HepG2 (cell line): ENCODE measurements around the gene FRK. TPM values are rescaled to one million over a fixed set of nuclear protein-coding genes. Genes with fewer than 3 reads are reported as not detected.

Experiments used
- ATAC-seq: fragments of 200-7000 bp; cut with Tn5 transposase; 3 replicates; pipeline ENCODE4 v1.9.1; 2020; ENCODE audit warnings: mild to moderate bottlenecking, moderate library complexity
- BruUV-seq: library from RNA; stranded (reverse); fragments of 400-500 nt; replicated peaks from 2 replicates; lab custom pipeline; 2021; lab: Mats Ljungman, UMichigan
- CTCF ChIA-PET: fragments of 300-600 bp; formaldehyde crosslinking; extraction: SDS; loops from one replicate; lab custom pipeline; 2021; ENCODE audit warnings: low total read pairs, inconsistent platforms, low intra/inter-chr PET ratio; lab: Yijun Ruan, JAX
- POLR2A ChIA-PET: fragments of 350-600 bp; sonication (Branson Sonifier 250); formaldehyde crosslinking; loops from one replicate; lab custom pipeline; 2020; ENCODE audit warnings: antibody characterized with exemption, inconsistent platforms; lab: Yijun Ruan, JAX
- DNase-seq: peaks from one replicate; pipeline ENCODE4 v3.0.0-alpha.2; 2015; ENCODE audit warnings: low spot score
- FAIRE-seq: peaks from 3 replicates; lab custom pipeline; 2011; peaks lifted over from hg19 to GRCh38; lab: Jason Lieb, UNC
- H2AFZ ChIP-seq: one replicate; pipeline ENCODE4 v1.6.1; 2011; ENCODE audit warnings: low read length, inconsistent platforms
- H3K27ac ChIP-seq: fragments of 300-600 bp; 3 replicates; pipeline ENCODE4 v1.8.0; 2011; ENCODE audit warnings: mixed run types, mild to moderate bottlenecking, mixed read lengths, low read length, inconsistent platforms; ENCODE audit not compliant: insufficient read depth; ENCODE audit errors: extremely low read length
- H3K27me3 ChIP-seq, 2 experiments: fragments of 200-600 bp in 1 of 2; 2 replicates in 1 of 2; 3 replicates in 1 of 2; pipeline versions ENCODE4 v1.6.0 to v1.8.0; 2011; ENCODE audit warnings: low read length in 2 of 2, mild to moderate bottlenecking in 2 of 2, moderate library complexity in 2 of 2, inconsistent platforms in 1 of 2; ENCODE audit not compliant: insufficient read depth in 2 of 2, control insufficient read depth in 1 of 2
- H3K36me3 ChIP-seq, 2 experiments: fragments of 200-600 bp in 1 of 2; replicated peaks in 1 of 2; 2 replicates in 1 of 2; 3 replicates in 1 of 2; pipeline versions ENCODE4 v1.5.1 to v1.8.0; 2011; ENCODE audit warnings: low read length in 2 of 2, inconsistent platforms in 1 of 2; ENCODE audit not compliant: insufficient read depth in 2 of 2, control insufficient read depth in 1 of 2
- H3K4me1 ChIP-seq: 2 replicates; pipeline ENCODE4 v1.5.1; 2012; ENCODE audit warnings: low read length, inconsistent platforms; ENCODE audit not compliant: insufficient read depth
- H3K4me2 ChIP-seq: 2 replicates; pipeline ENCODE4 v1.6.0; 2011; ENCODE audit warnings: low read depth, low read length, inconsistent platforms
- H3K4me3 ChIP-seq, 3 experiments: fragments of 200-600 bp in 1 of 3; sonication (generic), shearing (Covaris generic) in 1 of 3; replicated peaks in 1 of 3; 2 replicates each; pipeline ENCODE4 v1.5.1; 2011 to 2016; ENCODE audit warnings: low read length in 3 of 3, inconsistent platforms in 2 of 3, low read depth in 2 of 3, mild to moderate bottlenecking in 2 of 3, control low read depth in 1 of 3, mixed read lengths in 1 of 3; ENCODE audit not compliant: insufficient read depth in 1 of 3
- H3K79me2 ChIP-seq: one replicate; pipeline ENCODE4 v1.6.1; 2011; ENCODE audit warnings: low read length, inconsistent platforms; ENCODE audit not compliant: insufficient read depth
- H3K9ac ChIP-seq: 2 replicates; pipeline ENCODE4 v1.6.0; 2011; ENCODE audit warnings: mild to moderate bottlenecking, low read depth, low read length, inconsistent platforms; ENCODE audit not compliant: insufficient read depth
- H3K9me3 ChIP-seq: 2 replicates; pipeline ENCODE4 v1.5.1; 2012; ENCODE audit warnings: mild to moderate bottlenecking, low read length
- H4K20me1 ChIP-seq: 2 replicates; pipeline ENCODE4 v1.6.0; 2011; ENCODE audit warnings: inconsistent platforms, mild to moderate bottlenecking, low read length, moderate library complexity; ENCODE audit not compliant: insufficient read depth
- CBX1 ChIP-seq: IDR thresholded peaks from one replicate; pipeline ENCODE4 v1.6.1; 2016; ENCODE audit warnings: antibody characterized with exemption, low read depth
- MAFF ChIP-seq: IDR thresholded peaks from 2 replicates; pipeline ENCODE4 v1.6.1; 2011; ENCODE audit warnings: low read depth, low read length, improper control_type of control experiment
- MAFK ChIP-seq, 2 experiments: IDR thresholded peaks in 1 of 2; conservative IDR thresholded peaks in 1 of 2; 2 replicates each; pipeline ENCODE4 v1.6.1; 2011; ENCODE audit warnings: improper control_type of control experiment in 2 of 2, low read length in 2 of 2
- NCOR1 ChIP-seq: fragments of 200-600 bp; sonication (generic); IDR thresholded peaks from 2 replicates; pipeline ENCODE4 v1.7.0; 2017; ENCODE audit warnings: antibody characterized with exemption, low read length, borderline replicate concordance
- NFE2L2 ChIP-seq: fragments of 150-350 bp; IDR thresholded peaks from 2 replicates; pipeline ENCODE4 v1.6.1; 2014; ENCODE audit warnings: low read length
- RBM39 ChIP-seq: fragments of 200-400 bp; formaldehyde crosslinking; IDR thresholded peaks from one replicate; pipeline ENCODE4 v1.6.1; 2018; ENCODE audit warnings: antibody characterized with exemption, mild to moderate bottlenecking, low read depth, low read length; ENCODE audit not compliant: poor library complexity, severe bottlenecking
- WGBS: methylation state at CpG from one replicate; pipeline ENCODE4 v1.1.6; 2017; ENCODE audit warnings: low lambda C conversion rate; 5-methylcytosine and 5-hydroxymethylcytosine counted together
- in situ Hi-C: cut with HindIII; loops from 2 replicates; pipeline ENCODE4 v1.10.0; 2017; ENCODE audit warnings: low pct_unique_long_range_greater_than_20kb; ENCODE audit not compliant: extremely low pct_ligation_motif_present
- intact Hi-C: fragments of 100-400 bp; cut with micrococcal nuclease; formaldehyde crosslinking; loops from one replicate; pipeline ENCODE4 v1.10.0; 2022; ENCODE audit not compliant: unreplicated experiment
- polyA plus RNA-seq, 8 experiments: library from polyadenylated mRNA; depleted of rRNA in 3 of 8; stranded (reverse) in 7 of 8; unstranded in 1 of 8; fragments of >200 nt; fragmentation: Illumina TruSeq in 4 of 8; extraction: Trizol in 4 of 8; gene quantifications; 2 replicates each; pipeline versions ENCODE4 v1.2.1 to v1.2.3, GENCODE V29; 2011 to 2016; ENCODE audit warnings: low read depth in 4 of 8, missing spikeins in 1 of 8, mixed read lengths in 1 of 8; ENCODE audit not compliant: insufficient read depth in 1 of 8
- total RNA-seq, 5 experiments: library from RNA; depleted of rRNA; stranded (reverse); fragments of >200 nt; fragmentation: Illumina TruSeq; extraction: Trizol; gene quantifications; 2 replicates each; pipeline ENCODE4 v1.2.3, GENCODE V29; 2016; ENCODE audit warnings: low read depth in 1 of 5

The FRK gene
- total and polyA plus RNA-seq, 2 of the 13 experiments (the other 11 are each of a cell fraction or from before 2014, with no cell fraction given), result 1.3 to 2.9 TPM

GRCh38 chr6:116057766-116058165, 2.9 kb downstream of the FRK start:
- Histone ChIP-seq H3K4me1 (peaks cover 48% of the 10 kb centered on the region), H3K4me3 (peak overlapping the region; percentile 57 to 70 (median 61)), H3K27me3 (no peaks in the 10 kb centered on the region; a peak in 1 of 5 replicates), H3K79me2 (peaks cover 67% of the 10 kb centered on the region), H3K27ac (peak overlapping the region; percentile 7), H2AFZ (no peak overlapping the region), H3K9me3 (no peaks in the 10 kb centered on the region), H3K4me2 (peak overlapping the region; percentile 80), H3K9ac (peak overlapping the region; percentile 62), H4K20me1 (peaks cover 5% of the 10 kb centered on the region; the same call in 1 of the 2 replicates), H3K36me3 (no peaks in the 10 kb centered on the region)
- ATAC-seq (no peak), FAIRE-seq (no peak), DNase-seq (no peak)
- in situ Hi-C loops, result no loop called here
- TF ChIP-seq MAFF (0 out of 2 replicates have a peak, but pooled peaks have one; percentile 13), NCOR1 (no peak), MAFK (conservative IDR thresholded peaks at IDR 0.05 in 1 of 2, IDR thresholded peaks at IDR 0.05 in 1 of 2; ENCODE audit: low read length in 2 of 2) (0 out of 4 replicates have a peak, but pooled peaks have one; percentile 11 to 14)
- POLR2A ChIA-PET, result interaction anchor here (1.9 kb wide), 1 partner anchor 43 kb away, joined by 7 read pairs; the partner anchor contains the start of gene NT5DC1
- WGBS, result 50% methylated on average over 2 of the region's 2 CpGs
- intact Hi-C loops, result no loop called here
- CTCF ChIA-PET, result no interaction called here
- TSS peak; percentile 7 for BruUV-seq

GRCh38 chr6:116055513-116055912, 5.2 kb downstream of the FRK start:
- POLR2A ChIA-PET, result interaction anchor here (1.8 kb wide), 1 partner anchor 45 kb away, joined by 6 read pairs; the partner anchor contains the start of gene NT5DC1

More at GRCh38 chr6:116055513-116055912, 5.2 kb downstream of the FRK start:
- DNase-seq (no peak), ATAC-seq (no peak), FAIRE-seq (no peak)
- Histone ChIP-seq H3K36me3 (no peaks in the 10 kb centered on the region; a peak in 1 of 5 replicates), H3K9ac (no peak overlapping the region), H3K79me2 (peaks cover 84% of the 10 kb centered on the region), H2AFZ (no peak overlapping the region), H3K4me3 (peak overlapping the region in 1 of 3 experiments; percentile 24; a peak in 1 of 6 replicates), H3K27ac (peak overlapping the region; percentile 28), H3K4me1 (peaks cover 38% of the 10 kb centered on the region), H4K20me1 (peaks cover 5% of the 10 kb centered on the region; the same call in 1 of the 2 replicates), H3K4me2 (peak overlapping the region; percentile 80), H3K27me3 (no peaks in the 10 kb centered on the region; a peak in 1 of 5 replicates), H3K9me3 (no peaks in the 10 kb centered on the region)
- in situ Hi-C loops, result no loop called here
- WGBS, result 84% methylated on average over 1 of the region's 1 CpG
- CTCF ChIA-PET, result no interaction called here
- BruUV-seq, result no TSS peak
- intact Hi-C loops, result no loop called here
- TF ChIP-seq CBX1, result no peak
- no peak for TF ChIP-seq RBM39
- peak; percentile 86 for TF ChIP-seq NFE2L2
